GM19240 (cell line): ENCODE data around the gene LRMDA.

Experiments used
- DNase-seq: peaks from one replicate; pipeline ENCODE4 v3.0.0; 2011; ENCODE audit warnings: low spot score; ENCODE audit not compliant: insufficient read length

The LRMDA gene

DNA sequence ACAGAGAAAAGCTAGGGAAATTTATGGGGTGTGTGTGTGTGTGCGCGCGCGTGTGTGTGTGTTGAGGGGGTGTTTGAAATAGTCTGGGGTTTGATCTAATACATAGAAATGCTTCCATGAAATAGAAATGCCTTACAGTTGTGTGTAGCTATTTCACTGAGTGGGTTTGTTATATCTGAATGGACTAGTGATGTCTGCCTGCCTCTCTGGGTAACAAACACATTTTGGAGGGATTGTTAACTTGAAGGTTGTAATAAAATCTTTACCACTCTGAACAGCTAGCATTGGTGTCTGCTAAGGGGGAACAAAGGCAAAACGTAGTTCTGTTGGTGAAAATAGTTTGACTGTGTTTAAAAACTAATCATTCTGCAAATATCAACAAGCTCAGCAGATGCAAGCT, 509.3 kb downstream of the LRMDA start:
- DNase-seq = no peak

GRCh38 chr10:75941223-75941801, 509.9 kb downstream of the LRMDA start:
- DNase-seq = no peak

DNA sequence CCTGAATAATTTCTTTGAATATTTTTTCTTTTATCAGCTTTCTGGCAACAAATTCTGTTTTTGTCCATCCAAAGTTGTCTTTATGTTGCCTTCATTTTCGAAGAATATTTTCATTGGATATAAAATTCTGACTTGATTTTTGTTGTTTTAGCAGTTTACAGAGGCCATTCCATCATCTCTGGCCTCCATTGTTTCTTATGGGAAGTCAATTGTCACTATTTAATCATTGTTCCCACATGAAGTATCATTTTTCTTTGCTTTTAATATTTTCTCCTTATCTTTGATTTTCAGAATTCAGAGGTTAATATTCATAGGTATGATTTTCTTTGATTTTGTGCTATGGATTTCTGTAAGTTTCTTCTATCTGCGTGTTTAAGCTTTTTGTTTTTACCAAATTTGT, 512.6 kb downstream of the LRMDA start:
- no peak for DNase-seq

DNA sequence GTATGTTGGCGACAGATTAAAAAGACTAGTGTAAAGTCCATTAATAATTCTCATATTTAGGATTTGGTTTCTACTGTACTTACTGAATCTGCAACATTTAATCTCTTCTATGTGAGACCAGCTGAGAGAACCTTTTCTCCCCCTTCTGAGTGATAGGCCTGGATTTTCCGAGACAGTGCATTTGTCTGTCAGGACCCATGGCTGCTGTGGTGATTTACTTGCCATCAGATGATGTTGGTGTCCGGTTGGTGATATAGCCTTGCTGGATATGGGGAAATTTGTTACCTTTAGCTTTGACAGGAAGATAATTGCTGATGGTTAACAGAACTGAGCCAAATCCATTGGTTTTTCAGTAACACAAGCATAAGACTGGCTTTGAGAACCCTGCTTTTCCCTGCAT, 517.2 kb downstream of the LRMDA start:
- DNase-seq = no peak

DNA sequence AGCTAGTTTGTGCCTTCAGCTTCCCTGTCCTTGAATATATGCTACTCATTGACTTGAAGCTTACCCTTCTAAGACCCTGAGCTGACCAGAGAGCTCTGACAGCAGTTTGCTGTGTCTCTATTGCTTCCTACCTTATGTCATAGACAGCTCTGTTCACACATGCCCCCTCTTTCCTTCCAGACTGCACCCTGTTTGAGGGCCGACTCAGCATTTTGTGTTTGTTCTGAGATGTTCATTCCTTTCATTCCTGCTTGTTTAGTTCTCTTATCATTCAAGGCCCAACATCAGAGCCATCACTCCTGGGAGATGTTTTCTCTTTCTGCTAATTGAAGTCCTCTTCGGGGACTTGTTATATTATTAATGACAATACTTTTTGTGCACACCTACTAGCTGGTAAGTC, 518.9 kb downstream of the LRMDA start:
- DNase-seq = no peak

- DNase-seq = no peak
These were observed 519.7 kb downstream of the LRMDA start for GRCh38 chr10:75950997-75951589.

DNA sequence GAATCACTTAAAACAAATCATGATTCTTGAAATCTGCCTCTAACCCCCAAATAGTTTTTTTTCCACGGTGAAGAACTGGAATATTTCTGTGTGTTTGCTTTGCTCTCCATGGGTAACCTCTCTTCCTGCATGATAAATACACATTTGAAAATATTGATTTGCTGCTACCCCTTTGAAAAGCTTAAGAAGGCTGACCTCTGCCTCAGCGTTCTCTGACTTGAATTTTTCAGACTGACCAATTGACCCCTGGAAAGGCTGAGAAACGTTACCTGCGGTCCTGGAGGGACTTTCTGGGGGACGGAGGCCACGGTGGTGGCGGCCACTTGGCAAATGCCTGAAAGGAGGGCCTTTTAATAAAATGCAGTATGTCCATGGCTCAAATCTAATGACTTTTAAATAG, 520.2 kb downstream of the LRMDA start:
- DNase-seq = no peak

DNA sequence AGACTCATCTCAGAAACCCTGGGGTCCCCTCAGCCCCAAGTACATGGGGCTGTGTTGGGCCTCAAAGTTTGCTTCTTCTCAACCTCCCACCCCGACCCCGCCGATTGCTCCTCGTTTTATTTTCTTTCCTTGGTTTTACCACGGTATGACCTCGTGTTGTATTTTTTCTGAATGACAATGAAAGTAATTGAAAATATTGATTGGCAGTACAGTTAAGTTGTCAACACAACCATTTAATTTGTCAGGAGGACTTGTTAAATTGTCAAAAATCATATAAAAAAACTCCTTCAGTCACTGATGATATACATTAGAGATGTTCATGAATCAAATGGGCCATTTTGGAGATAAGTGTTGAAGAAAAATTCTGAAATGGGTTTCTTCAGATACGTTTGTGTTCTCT, 520.7 kb downstream of the LRMDA start:
- no peak for DNase-seq

DNA sequence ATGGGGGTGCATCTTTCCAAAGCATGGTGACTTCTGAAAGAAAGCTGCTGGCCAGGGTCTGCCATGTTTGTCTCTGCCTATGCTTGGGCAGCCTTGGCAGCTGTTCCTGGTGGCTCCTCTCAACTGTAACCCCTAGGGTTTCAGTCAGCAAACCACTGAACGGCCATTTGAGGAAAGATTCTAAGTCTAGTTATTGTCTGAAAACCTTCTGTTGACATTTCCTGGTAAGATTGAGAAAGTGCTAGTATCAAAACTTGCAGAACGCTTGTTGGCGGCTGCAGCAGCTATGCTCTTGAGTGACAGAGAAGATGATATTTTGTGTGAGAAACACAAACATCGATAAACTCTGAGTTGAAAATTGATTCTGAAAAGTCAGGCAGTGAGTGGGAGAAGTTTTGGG, 523.1 kb downstream of the LRMDA start:
- DNase-seq = no peak

DNA sequence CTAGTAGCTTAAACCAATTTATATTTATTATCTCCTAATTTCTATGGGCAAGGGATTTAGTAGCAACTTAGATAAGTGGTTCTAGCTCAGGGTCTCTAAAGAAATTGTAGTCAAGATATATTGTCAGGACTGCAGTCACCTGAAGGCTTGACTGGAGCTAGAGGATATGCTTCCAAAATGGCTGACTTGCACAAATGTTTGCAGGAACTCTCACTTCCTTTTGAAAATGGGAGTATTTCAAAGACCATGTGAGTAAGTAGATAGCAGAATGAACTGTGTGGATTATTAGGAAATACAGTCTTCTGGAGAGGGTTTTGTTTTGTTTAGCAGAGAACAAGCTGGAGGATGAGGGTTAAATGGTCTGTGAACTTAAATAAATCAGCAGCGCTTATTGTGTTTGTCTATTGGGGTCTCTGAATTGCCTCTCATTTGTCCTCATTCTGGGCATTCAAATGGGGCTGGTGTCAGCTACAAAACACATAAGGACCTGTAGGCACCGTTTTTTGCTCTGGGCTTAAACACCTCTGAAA, 524.6 kb downstream of the LRMDA start:
- DNase-seq = no peak

DNA sequence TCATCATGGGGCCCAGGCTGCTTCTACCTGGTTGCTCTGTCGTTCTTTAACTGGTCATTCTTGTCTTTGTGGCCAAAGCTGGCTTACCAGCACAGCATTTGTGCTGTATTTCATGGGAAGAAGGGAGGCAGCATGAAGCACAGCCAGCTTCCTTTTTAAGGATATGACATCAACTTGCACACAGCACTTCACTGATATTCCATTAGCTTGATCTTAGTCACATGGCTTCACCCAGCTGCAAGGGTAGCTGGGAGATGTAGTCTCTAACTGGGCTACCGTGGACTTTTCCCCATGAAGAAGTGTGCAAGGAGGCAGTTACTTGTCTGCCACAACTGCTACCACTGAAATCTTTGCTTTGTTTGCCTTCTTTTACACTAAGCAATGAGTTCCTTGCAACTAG, 525.2 kb downstream of the LRMDA start:
- no peak for DNase-seq

DNA sequence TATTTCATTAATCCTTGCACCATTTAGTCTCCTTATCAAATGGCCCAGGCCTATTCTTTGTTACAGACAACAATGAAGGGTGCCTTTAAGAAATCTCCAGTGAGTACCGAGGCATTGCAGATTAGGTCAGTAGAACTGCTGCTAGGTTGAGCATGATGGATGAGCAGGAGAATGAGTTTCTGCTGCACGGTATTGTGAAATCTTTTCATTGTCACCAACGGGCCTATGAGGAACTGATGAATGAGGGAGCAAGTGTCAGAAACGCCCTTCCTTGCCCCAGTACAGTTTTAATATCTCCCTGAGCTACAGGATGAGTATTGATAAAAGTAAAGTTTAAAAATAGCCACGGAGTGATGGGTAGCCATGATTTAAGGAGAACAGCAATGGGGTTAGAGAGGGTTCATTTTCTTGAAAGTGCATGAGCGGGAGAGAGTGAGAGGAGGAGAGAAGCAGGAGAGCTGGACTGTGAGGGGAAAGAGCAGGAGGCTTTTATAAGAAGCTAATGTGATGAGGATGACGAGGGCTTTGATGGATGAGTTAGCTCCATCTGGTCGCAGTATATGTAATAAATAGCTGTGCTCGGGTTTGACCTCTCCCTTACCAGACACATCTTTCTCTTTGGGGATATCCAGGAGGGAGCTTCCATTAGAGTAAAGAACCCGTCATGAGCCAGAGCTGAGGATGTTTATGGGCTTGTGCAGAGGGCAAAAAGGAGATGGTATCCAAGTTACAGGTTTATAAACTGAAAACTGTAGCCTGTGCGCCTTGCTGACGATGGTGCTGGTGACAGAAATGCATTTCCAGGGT, 526.1 kb downstream of the LRMDA start:
- DNase-seq = no peak

DNA sequence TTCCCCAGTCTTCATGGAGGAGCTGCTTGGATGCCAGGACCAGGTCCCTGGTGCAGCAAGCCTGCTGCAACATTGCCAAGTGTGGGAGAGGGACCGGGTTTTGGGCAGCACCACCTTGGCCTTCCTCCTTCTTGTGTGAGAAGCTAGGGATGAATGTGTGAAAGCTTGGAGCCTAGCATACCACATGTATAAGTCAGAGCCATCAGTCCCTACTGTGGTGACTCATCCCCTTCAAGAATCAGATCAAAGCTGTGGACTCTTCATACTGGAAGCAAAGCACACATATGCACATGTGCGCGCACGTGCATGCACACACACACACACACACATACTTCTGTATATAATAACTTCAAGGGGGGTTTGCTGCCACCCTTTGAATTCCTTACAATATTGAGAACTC, 527.8 kb downstream of the LRMDA start:
- DNase-seq = no peak

- DNase-seq = no peak
These were observed 528.5 kb downstream of the LRMDA start for GRCh38 chr10:75959912-75960311.

- no peak for DNase-seq
These were observed 531.1 kb downstream of the LRMDA start for GRCh38 chr10:75962395-75963061.

- no peak for DNase-seq
These were observed 536.1 kb downstream of the LRMDA start for GRCh38 chr10:75967491-75967890.

DNA sequence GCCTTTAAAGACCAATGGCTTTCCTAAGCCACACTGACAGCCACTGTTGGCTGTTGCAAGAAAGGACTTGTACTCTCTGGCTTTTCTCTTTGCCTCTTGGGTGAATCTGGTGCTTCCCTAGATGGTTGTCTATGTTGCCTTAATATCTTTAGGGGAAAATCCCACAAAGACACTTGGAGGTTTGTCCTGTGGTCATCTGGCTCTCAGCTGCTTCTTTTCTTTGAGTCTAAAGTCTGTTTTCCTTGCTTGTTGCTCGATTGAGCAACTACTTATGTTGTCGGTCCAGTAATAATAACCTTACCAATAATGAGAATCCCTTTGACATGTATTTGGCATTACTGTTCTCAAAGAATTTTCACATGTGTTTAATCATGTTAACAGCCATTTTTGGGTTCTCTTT, 537.6 kb downstream of the LRMDA start:
- no peak for DNase-seq

DNA sequence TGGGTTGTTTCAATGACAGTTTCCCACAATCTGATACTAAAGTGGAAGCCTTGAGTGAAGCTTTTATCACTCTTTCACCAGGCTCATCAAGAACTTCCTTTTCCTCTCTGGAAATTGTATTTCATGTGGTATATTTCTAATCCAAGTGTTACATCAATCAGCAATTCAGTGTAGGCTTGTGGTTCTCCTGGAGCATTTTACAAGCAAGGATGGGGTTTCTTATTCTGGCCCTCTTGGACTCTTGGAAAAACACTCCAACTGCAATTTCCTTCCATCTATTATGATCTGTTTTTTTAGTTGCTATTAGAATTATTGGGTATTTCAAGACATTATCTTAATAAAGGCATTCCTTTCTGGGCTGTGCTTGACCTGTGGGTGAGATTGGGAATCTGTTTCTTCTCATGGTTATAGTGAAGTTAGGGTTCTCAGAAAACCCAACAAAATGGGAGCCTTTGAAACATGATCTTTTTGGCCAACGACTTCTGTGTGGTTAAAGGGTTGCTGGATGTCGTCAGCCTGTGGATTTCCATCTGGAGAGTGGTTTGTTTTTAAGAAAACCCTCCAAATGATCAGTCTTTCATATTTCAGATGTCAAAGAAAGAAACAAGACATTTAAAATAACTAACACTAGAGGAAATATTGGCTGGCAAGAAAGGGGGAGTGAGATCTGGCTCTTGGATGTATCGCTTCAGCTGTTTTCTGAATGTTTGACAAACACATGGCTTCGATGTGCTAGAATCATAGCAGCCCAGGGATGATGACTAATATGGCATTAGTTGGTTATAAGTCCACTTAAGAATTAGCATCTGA, 540.2 kb downstream of the LRMDA start:
- DNase-seq = no peak

DNA sequence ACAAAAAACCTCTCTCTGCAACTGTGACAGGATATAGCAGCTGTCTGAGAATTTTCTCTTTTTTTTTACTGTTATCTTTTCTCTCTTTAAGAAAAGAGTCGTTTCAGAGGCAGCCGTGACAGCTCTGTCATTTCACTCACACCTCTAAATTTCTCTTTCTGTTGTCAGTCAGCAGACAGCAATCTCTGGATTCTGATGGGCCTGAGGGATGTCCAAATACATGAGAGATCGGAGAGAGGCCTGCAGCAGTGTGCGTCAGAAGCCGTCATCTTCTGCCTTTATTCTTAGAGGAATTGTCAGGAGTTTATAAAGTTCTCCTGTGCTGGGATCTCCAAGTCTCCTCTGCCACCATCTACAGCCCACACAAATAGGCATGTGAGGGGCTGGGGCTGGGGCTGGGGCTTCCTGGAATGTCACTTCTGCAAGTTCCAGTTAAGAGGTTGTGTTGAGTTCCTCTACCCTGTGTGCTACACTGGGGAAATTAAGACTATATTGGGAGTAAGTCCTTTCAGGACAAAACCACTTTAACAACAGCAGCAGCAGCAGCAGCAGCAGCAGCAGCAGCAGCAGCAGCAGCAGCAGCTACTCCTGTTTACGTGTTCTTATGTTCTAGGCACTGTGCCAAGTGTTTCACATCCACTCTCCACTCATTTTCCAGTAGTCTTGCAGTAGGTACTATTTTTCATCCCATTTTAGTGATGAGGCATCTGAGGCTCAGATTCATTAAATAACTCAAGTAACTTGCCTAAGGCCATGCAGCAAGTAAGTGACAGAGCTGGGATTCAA, 541.3 kb downstream of the LRMDA start:
- DNase-seq = no peak

DNA sequence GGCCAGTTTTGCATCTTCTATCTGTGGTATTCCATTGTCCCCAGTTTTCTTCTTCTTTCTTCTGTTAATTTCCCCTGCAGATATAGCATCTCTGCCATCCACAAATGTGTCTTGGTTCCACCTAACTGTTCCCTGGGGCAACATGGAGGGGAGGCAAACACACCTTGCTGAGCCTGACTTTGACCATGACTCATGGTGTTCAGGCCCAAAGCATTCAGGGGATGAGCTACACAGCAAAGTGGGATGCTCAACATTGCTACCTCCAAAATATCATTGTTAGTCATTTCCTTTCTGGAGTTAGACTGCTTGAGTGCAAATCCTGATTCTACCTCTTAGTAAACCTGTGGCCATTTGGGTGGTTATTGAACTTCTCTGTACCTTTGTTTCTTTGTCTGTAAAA, 542.7 kb downstream of the LRMDA start:
- DNase-seq = no peak
